Prostate gland (tissue), 2 donors: ENCODE data around the gene SSB. TPM values are rescaled to one million over a fixed set of nuclear protein-coding genes. Genes with fewer than 3 reads are reported as not detected.

ENCODE experiments used
- DNase-seq: peaks from one replicate; pipeline ENCODE4 v3.0.0-alpha.2; 2019; ENCODE audit warnings: low spot score
- H3K27ac ChIP-seq, 2 donors: fragments of 200-600 bp; sonication (generic); 2 replicates each; pipeline ENCODE4 v1.5.1; 2017 to 2019
- H3K27me3 ChIP-seq: fragments of 200-600 bp; sonication (generic); replicated peaks from 2 replicates; pipeline ENCODE4 v1.5.1; 2019; ENCODE audit not compliant: insufficient read depth
- H3K36me3 ChIP-seq, 2 donors: fragments of 200-600 bp; sonication (generic); 1 replicate in 1 of 2; 2 replicates in 1 of 2; pipeline versions ENCODE4 v1.5.1 to v1.8.1; 2017 to 2019
- H3K4me1 ChIP-seq: fragments of 200-600 bp; sonication (generic); replicated peaks from 2 replicates; pipeline ENCODE4 v1.5.1; 2019
- H3K4me3 ChIP-seq, 2 donors: fragments of 200-600 bp; sonication (generic); 2 replicates each; pipeline ENCODE4 v1.5.1; 2017 to 2019
- H3K9me3 ChIP-seq: fragments of 200-600 bp; sonication (generic); 2 replicates; pipeline ENCODE4 v1.5.1; 2017
- CTCF ChIP-seq, 4 experiments: fragments of 200-600 bp in 2 of 4; fragments of 450-650 bp in 2 of 4; sonication (generic) in 2 of 4; IDR thresholded peaks; 1 replicate in 3 of 4; 2 replicates in 1 of 4; pipeline ENCODE4 v1.5.1; 2016 to 2019; ENCODE audit warnings: antibody characterized with exemption in 4 of 4, mild to moderate bottlenecking in 2 of 4, moderate library complexity in 2 of 4
- POLR2A ChIP-seq: fragments of 450-650 bp; IDR thresholded peaks from one replicate; pipeline ENCODE4 v1.6.1; 2016; ENCODE audit warnings: antibody characterized with exemption, mild to moderate bottlenecking
- POLR2AphosphoS5 ChIP-seq: sonication (generic); formaldehyde crosslinking; IDR thresholded peaks from one replicate; pipeline ENCODE4 v1.6.1; 2017; ENCODE audit warnings: antibody characterized with exemption
- WGBS: methylation state at CpG from one replicate; pipeline ENCODE4 v1.1.5; 2018; 5-methylcytosine and 5-hydroxymethylcytosine counted together
- intact Hi-C: fragments of 100-400 bp; cut with DNase I; formaldehyde crosslinking; loops from one replicate; pipeline ENCODE4 v1.14.2; 2022
- total RNA-seq, 2 donors: library from RNA; depleted of rRNA; stranded (reverse); fragments of >200 nt; gene quantifications; one replicate each; pipeline ENCODE4 v1.1.0, GENCODE V29; 2016

The SSB gene
- total RNA-seq, result 10 to 100 TPM; 48.0 to 48.9 TPM

DNA sequence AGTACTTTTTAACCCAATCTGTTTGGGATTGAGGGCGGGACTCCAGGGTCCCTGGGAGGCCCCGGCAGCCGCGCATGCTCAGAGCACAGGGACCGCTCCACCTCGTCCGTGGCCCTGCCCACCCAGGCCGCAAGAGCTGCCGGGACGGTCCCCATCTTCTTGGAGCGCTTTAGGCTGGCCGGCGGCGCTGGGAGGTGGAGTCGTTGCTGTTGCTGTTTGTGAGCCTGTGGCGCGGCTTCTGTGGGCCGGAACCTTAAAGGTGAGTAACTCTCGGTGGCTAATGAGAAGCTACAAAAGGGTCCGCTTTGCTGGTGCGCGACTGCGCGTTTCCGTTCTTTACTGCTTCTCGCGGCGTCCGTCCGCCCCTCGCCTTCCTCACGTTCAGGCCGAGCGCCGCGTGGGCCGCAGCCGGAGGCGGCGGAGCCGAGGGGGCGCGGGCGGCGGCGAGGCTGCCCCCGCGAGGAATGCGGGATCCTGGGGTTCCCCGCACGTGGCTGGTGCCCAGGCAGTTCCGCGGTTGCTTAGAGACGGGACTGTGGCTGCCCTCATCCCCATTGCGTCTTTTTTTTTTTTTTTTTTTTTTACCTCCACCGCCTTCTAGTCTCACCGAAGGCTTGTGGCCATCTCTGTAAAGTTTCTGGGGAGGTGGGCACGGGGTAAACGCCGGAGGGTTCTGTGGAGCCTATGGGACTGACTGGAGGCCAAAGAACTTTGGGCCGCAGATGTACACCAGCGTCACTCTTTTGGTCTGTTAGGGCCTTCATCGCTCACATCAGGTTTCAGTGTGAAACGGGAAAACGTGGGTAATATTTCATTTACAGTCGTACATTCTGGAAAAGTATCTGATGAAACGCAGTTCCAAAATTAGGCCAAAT lies at the start of gene SSB:
SSB (plus strand) TSS at position 154 of the 875 bp plus-strand sequence. CDS start 2,090 bp downstream, outside the sequence.
- peak within 1 kb of the TSS; percentile 76 to 91 for H3K4me3 ChIP-seq
- no peaks in the 10 kb centered on the region for H3K36me3 ChIP-seq
- peak; percentile 89 for DNase-seq
- TF ChIP-seq POLR2A (peak; percentile 62), POLR2AphosphoS5 (peak; percentile 91), CTCF (IDR thresholded peaks at IDR 0.05) (no peak)
- no peaks in the 10 kb centered on the region for H3K4me1 ChIP-seq
- WGBS, result under 1% methylated on average over 63 of the region's 67 CpGs
- peak within 1 kb of the TSS; percentile 85 to 89 for H3K27ac ChIP-seq
- no peaks in the 10 kb centered on the region for H3K9me3 ChIP-seq
- intact Hi-C loops, result no loop called here
- H3K27me3 ChIP-seq, result no peaks in the 10 kb centered on the region

GRCh38 chr2:169752752-169753151 lies 45.9 kb upstream of the SSB start:
- WGBS, result 91% methylated on average over 3 of the region's 3 CpGs
- Histone ChIP-seq H3K9me3 (no peaks in the 10 kb centered on the region), H3K36me3 (no peaks in the 10 kb centered on the region), H3K4me1 (no peaks in the 10 kb centered on the region), H3K4me3 (no peak overlapping the region), H3K27me3 (no peaks in the 10 kb centered on the region), H3K27ac (no peak overlapping the region)
- intact Hi-C loops, result no loop called here
- DNase-seq, result no peak
- TF ChIP-seq CTCF (IDR thresholded peaks at IDR 0.05) (no peak), POLR2AphosphoS5 (no peak), POLR2A (no peak)

- Histone ChIP-seq H3K27me3 (no peaks in the 10 kb centered on the region), H3K9me3 (no peaks in the 10 kb centered on the region), H3K36me3 (no peaks in the 10 kb centered on the region), H3K4me3 (no peak overlapping the region), H3K27ac (no peak overlapping the region), H3K4me1 (no peaks in the 10 kb centered on the region)
- intact Hi-C loops, result no loop called here
- DNase-seq, result no peak
- 83% methylated on average over 6 of the region's 6 CpGs for WGBS
- no peak for TF ChIP-seq POLR2AphosphoS5
- no peak for TF ChIP-seq POLR2A
- TF ChIP-seq CTCF (IDR thresholded peaks at IDR 0.05), result no peak
Measured at GRCh38 chr2:169755083-169755870, 43.4 kb upstream of the SSB start.

DNA sequence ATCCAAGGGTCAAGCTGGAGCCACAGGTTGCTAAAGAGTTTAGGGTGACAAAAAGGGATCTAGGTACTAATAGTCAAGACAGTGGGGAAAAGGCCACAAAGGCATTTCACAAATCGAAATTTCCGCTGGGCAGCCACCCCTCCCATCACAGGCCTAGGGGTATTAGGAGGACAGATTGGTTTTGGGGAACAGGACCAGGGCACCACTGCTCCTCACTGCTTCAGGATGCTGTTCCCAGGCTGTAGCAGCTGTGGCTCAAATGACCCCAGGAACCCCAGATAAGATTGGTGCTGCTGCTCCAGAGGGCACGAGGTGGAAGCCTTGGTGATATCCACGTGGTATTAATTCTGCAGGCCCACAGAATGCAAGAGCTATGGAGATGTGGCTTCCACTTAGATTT lies 42.3 kb upstream of the SSB start:
- intact Hi-C loops, result no loop called here
- Histone ChIP-seq H3K4me1 (no peaks in the 10 kb centered on the region), H3K4me3 (no peak overlapping the region), H3K27me3 (no peaks in the 10 kb centered on the region), H3K36me3 (no peaks in the 10 kb centered on the region), H3K9me3 (no peaks in the 10 kb centered on the region), H3K27ac (no peak overlapping the region)
- TF ChIP-seq CTCF (IDR thresholded peaks at IDR 0.05) (no peak), POLR2AphosphoS5 (no peak), POLR2A (no peak)
- DNase-seq, result no peak
- WGBS, result 88% methylated on average over 4 of the region's 4 CpGs
